Neural progenitor cell (in vitro differentiated cells): ENCODE data around the gene CRACDL. TPM values are rescaled to one million over a fixed set of nuclear protein-coding genes. Genes with fewer than 3 reads are reported as not detected.

Experiments
- DNase-seq: peaks from one replicate; pipeline ENCODE4 v3.0.0-alpha.2; 2016; ENCODE audit warnings: low spot score
- H2AFZ ChIP-seq: fragments of 200-600 bp; sonication (generic); replicated peaks from 2 replicates; pipeline ENCODE4 v1.6.1; 2016; ENCODE audit warnings: antibody characterized with exemption
- H3F3A ChIP-seq: fragments of 200-600 bp; sonication (generic); 2 replicates; pipeline ENCODE4 v1.6.1; 2016; ENCODE audit warnings: antibody characterized with exemption, low read depth
- H3K27ac ChIP-seq: fragments of 200-600 bp; sonication (generic); 2 replicates; pipeline ENCODE4 v1.5.1; 2016; ENCODE audit warnings: mild to moderate bottlenecking
- H3K27me3 ChIP-seq: fragments of 200-600 bp; sonication (generic); 2 replicates; pipeline ENCODE4 v1.6.1; 2016; ENCODE audit warnings: mild to moderate bottlenecking, moderate library complexity
- H3K36me3 ChIP-seq: fragments of 200-600 bp; sonication (generic); 2 replicates; pipeline ENCODE4 v1.5.1; 2016
- H3K4me1 ChIP-seq: fragments of 200-600 bp; sonication (generic); 2 replicates; pipeline ENCODE4 v1.6.1; 2016; ENCODE audit warnings: mixed run types
- H3K4me2 ChIP-seq: fragments of 200-600 bp; sonication (generic); 2 replicates; pipeline ENCODE4 v1.6.1; 2016
- H3K4me3 ChIP-seq: fragments of 200-600 bp; sonication (generic); 2 replicates; pipeline ENCODE4 v1.5.1; 2016
- H3K79me2 ChIP-seq: fragments of 200-600 bp; sonication (generic); 2 replicates; pipeline ENCODE4 v1.6.1; 2016; ENCODE audit warnings: low read depth
- H3K9ac ChIP-seq: fragments of 200-600 bp; sonication (generic); 2 replicates; pipeline ENCODE4 v1.6.1; 2016
- H3K9me3 ChIP-seq: fragments of 200-600 bp; sonication (generic); 2 replicates; pipeline ENCODE4 v1.5.1; 2016; ENCODE audit warnings: low read depth
- H4K20me1 ChIP-seq: fragments of 200-600 bp; sonication (generic); 2 replicates; pipeline ENCODE4 v1.6.1; 2016; ENCODE audit warnings: low read depth
- H3K27ac Mint-ChIP-seq: 3 replicates; pipeline ENCODE4 v1.8.0; 2021; ENCODE audit warnings: mixed read lengths
- H3K27me3 Mint-ChIP-seq: 2 replicates; pipeline ENCODE4 v1.8.0; 2022; ENCODE audit warnings: low read depth, mild to moderate bottlenecking, inconsistent platforms, moderate library complexity, mixed read lengths; ENCODE audit not compliant: insufficient read depth
- H3K36me3 Mint-ChIP-seq: 3 replicates; pipeline ENCODE4 v1.8.0; 2021; ENCODE audit warnings: mixed read lengths
- H3K4me1 Mint-ChIP-seq: 3 replicates; pipeline ENCODE4 v1.8.0; 2021; ENCODE audit warnings: mixed read lengths
- H3K4me3 Mint-ChIP-seq: 3 replicates; pipeline ENCODE4 v1.8.0; 2021; ENCODE audit warnings: mild to moderate bottlenecking, moderate library complexity, mixed read lengths
- H3K9me3 Mint-ChIP-seq: 3 replicates; pipeline ENCODE4 v1.8.0; 2020; ENCODE audit warnings: mixed read lengths
- CTCF ChIP-seq: fragments of 200-600 bp; sonication (generic); IDR thresholded peaks from 2 replicates; pipeline ENCODE4 v1.5.1; 2017; ENCODE audit warnings: antibody characterized with exemption, mild to moderate bottlenecking
- EZH2 ChIP-seq: fragments of 200-600 bp; sonication (generic); IDR thresholded peaks from 2 replicates; pipeline ENCODE4 v1.6.1; 2017; ENCODE audit warnings: antibody characterized with exemption, mild to moderate bottlenecking, moderate library complexity
- EZH2phosphoT487 ChIP-seq: fragments of 200-600 bp; sonication (generic); IDR thresholded peaks from 2 replicates; pipeline ENCODE4 v1.6.1; 2017; ENCODE audit warnings: antibody characterized with exemption
- total RNA-seq: library from RNA; depleted of rRNA; stranded (reverse); fragments of >200 nt; gene quantifications from 2 replicates; pipeline ENCODE4 v1.2.3, GENCODE V29; 2015; ENCODE audit warnings: low replicate concordance

Gene CRACDL
- total RNA-seq, 1 donor from 2014 or later = 0.07 TPM

GRCh38 chr2:98857001-98857400 lies 79.0 kb downstream of the CRACDL start:
- no peaks in the 10 kb centered on the region for H4K20me1 ChIP-seq
- H3K4me2 ChIP-seq = no peak overlapping the region
- H3K9me3 ChIP-seq = peaks cover 10% of the 10 kb centered on the region
- H3K4me3 Mint-ChIP-seq = no peak overlapping the region
- no peak overlapping the region for H3K27ac ChIP-seq
- H3K36me3 Mint-ChIP-seq = no peaks in the 10 kb centered on the region
- H3K4me1 ChIP-seq = no peaks in the 10 kb centered on the region
- H3K36me3 ChIP-seq = no peaks in the 10 kb centered on the region
- no peak overlapping the region for H3K4me3 ChIP-seq
- no peak for DNase-seq
- H3K4me1 Mint-ChIP-seq = no peaks in the 10 kb centered on the region
- H3K27ac Mint-ChIP-seq = no peak overlapping the region
- H3K9me3 Mint-ChIP-seq = peaks cover 16% of the 10 kb centered on the region
- no peaks in the 10 kb centered on the region for H3F3A ChIP-seq
- no peaks in the 10 kb centered on the region for H3K27me3 Mint-ChIP-seq
- H3K79me2 ChIP-seq = no peaks in the 10 kb centered on the region
- TF ChIP-seq EZH2phosphoT487 = no peak
- H3K27me3 ChIP-seq = no peaks in the 10 kb centered on the region
- H2AFZ ChIP-seq = no peak overlapping the region
- H3K9ac ChIP-seq = no peak overlapping the region

GRCh38 chr2:98854682-98855081 lies 81.3 kb downstream of the CRACDL start:
- peaks cover 9% of the 10 kb centered on the region for H3K9me3 Mint-ChIP-seq
- Histone ChIP-seq H3K27ac (no peak overlapping the region), H3K9me3 (peaks cover 5% of the 10 kb centered on the region), H3K4me1 (no peaks in the 10 kb centered on the region), H3F3A (no peaks in the 10 kb centered on the region), H3K36me3 (no peaks in the 10 kb centered on the region), H3K27me3 (no peaks in the 10 kb centered on the region), H3K4me2 (no peak overlapping the region), H3K9ac (no peak overlapping the region), H3K79me2 (no peaks in the 10 kb centered on the region), H3K4me3 (no peak overlapping the region), H2AFZ (no peak overlapping the region), H4K20me1 (no peaks in the 10 kb centered on the region)
- TF ChIP-seq EZH2phosphoT487 (no peak), CTCF (no peak), EZH2 (no peak)
- no peaks in the 10 kb centered on the region for H3K4me1 Mint-ChIP-seq
- no peaks in the 10 kb centered on the region for H3K27me3 Mint-ChIP-seq
- DNase-seq = no peak
- no peak overlapping the region for H3K4me3 Mint-ChIP-seq
- no peaks in the 10 kb centered on the region for H3K36me3 Mint-ChIP-seq
- no peak overlapping the region for H3K27ac Mint-ChIP-seq

GRCh38 chr2:98852932-98853331 lies 83.1 kb downstream of the CRACDL start:
- no peak overlapping the region for H3K4me3 Mint-ChIP-seq
- no peaks in the 10 kb centered on the region for H3F3A ChIP-seq
- TF ChIP-seq CTCF = no peak
- TF ChIP-seq EZH2 = no peak
- TF ChIP-seq EZH2phosphoT487 = no peak
- H3K79me2 ChIP-seq = no peaks in the 10 kb centered on the region
- no peaks in the 10 kb centered on the region for H3K9me3 Mint-ChIP-seq
- no peak overlapping the region for H3K4me2 ChIP-seq
- DNase-seq = no peak
- H3K27ac ChIP-seq = no peak overlapping the region
- H4K20me1 ChIP-seq = no peaks in the 10 kb centered on the region
- no peaks in the 10 kb centered on the region for H3K9me3 ChIP-seq
- H3K27me3 Mint-ChIP-seq = no peaks in the 10 kb centered on the region
- H3K9ac ChIP-seq = no peak overlapping the region
- no peaks in the 10 kb centered on the region for H3K36me3 Mint-ChIP-seq
- no peak overlapping the region for H3K27ac Mint-ChIP-seq
- no peaks in the 10 kb centered on the region for H3K4me1 Mint-ChIP-seq
- no peak overlapping the region for H3K4me3 ChIP-seq
- no peaks in the 10 kb centered on the region for H3K4me1 ChIP-seq
- H2AFZ ChIP-seq = no peak overlapping the region
- no peaks in the 10 kb centered on the region for H3K27me3 ChIP-seq
- no peaks in the 10 kb centered on the region for H3K36me3 ChIP-seq

GRCh38 chr2:98850074-98850473 lies 86.0 kb downstream of the CRACDL start:
- Histone ChIP-seq H3K4me2 (no peak overlapping the region), H3K9me3 (no peaks in the 10 kb centered on the region), H3K4me3 (no peak overlapping the region), H3K36me3 (no peaks in the 10 kb centered on the region), H3K4me1 (no peaks in the 10 kb centered on the region), H2AFZ (no peak overlapping the region), H3K27me3 (no peaks in the 10 kb centered on the region), H3K9ac (no peak overlapping the region), H3F3A (no peaks in the 10 kb centered on the region), H3K27ac (no peak overlapping the region), H3K79me2 (no peaks in the 10 kb centered on the region), H4K20me1 (no peaks in the 10 kb centered on the region)
- Mint-ChIP-seq H3K27me3 (no peaks in the 10 kb centered on the region), H3K4me1 (no peaks in the 10 kb centered on the region), H3K4me3 (no peak overlapping the region), H3K9me3 (no peaks in the 10 kb centered on the region), H3K27ac (no peak overlapping the region), H3K36me3 (no peaks in the 10 kb centered on the region)
- DNase-seq = no peak
- no peak for TF ChIP-seq EZH2
- TF ChIP-seq EZH2phosphoT487 = no peak
- TF ChIP-seq CTCF = no peak
